ENCODE measurements around the gene CNPY4.

The CNPY4 gene

DNA sequence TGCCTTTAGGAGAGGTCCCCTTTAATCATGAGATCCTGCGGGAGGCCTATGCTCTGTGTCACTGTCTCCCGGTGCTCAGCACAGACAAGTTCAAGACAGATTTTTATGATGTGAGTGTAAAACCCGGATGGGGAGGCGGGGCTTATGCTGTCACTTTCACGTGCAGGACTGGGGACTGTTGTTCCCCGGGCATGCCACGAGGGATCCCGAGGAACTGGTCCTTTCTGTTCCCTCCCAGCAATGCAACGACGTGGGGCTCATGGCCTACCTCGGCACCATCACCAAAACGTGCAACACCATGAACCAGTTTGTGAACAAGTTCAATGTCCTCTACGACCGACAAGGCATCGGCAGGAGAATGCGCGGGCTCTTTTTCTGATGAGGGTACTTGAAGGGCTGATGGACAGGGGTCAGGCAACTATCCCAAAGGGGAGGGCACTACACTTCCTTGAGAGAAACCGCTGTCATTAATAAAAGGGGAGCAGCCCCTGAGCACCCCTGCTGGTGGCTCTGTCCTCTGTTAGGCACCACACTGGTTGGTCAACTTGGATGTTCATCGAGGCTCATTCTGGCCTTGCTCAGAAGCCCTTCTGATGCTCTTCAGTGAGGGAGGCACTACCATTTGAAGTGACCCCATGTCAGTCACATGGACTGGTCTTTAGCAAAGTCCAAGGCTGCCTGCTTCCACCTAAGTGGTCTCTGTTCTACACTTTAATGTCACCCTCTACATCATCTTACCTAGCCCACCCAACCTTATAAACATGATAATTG lies 27.8 kb upstream of the CNPY4 start:
- no peak for DNase-seq (ENCODE audit: low read depth in 1 of 2, low spot score in 1 of 2)

GRCh38 chr7:100093054-100093453 lies 26.4 kb upstream of the CNPY4 start:
- DNase-seq (ENCODE audit: low read depth in 1 of 2, low spot score in 1 of 2): no peak

GRCh38 chr7:100093498-100093897 lies 25.9 kb upstream of the CNPY4 start:
- no peak for DNase-seq (ENCODE audit: low read depth in 1 of 2, low spot score in 1 of 2)

GRCh38 chr7:100093925-100094486 lies 25.4 kb upstream of the CNPY4 start:
- DNase-seq (ENCODE audit: low read depth in 1 of 2, low spot score in 1 of 2): no peak

- DNase-seq (ENCODE audit: low read depth in 1 of 2, low spot score in 1 of 2): no peak
These were observed 24.1 kb upstream of the CNPY4 start for GRCh38 chr7:100095289-100095688.

DNA sequence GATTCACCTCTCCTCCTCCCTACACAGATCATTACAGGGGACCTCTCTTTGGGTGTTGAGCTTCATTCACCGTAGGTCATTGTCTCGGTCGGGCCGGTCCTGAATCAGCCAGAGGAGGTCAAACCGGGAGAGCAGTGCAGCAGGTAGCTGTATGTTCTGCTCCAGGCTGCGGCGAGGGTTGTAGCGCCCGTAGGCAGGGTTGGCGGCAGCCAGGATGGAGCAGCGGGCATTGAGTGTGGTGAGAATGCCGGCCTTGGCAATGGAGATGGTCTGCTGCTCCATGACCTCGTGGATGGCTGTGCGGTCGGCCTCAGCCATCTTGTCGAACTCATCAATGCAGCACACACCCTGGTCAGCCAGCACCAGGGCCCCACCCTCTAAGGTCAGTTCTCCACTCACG lies 23.7 kb upstream of the CNPY4 start:
- DNase-seq (ENCODE audit: low read depth in 1 of 2, low spot score in 1 of 2): no peak

DNA sequence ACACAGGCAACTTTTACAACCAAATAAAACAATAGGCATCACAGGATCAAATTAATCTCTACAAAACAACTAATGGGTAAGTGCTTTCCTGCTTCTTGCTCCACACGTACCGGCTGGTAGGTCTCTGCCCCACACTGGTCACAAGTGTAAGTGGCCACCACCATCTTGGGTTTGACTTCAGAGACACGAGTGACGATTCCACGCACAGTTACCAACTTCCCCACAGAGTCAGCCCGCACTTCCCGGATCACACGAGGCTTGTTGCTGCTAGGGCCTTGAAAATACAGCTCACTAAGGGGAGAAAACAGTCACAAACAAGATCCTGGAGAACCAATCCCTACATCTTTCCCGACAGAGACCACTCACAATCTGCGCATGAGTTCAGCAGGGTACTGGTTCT lies 20.5 kb upstream of the CNPY4 start:
- DNase-seq (ENCODE audit: low read depth in 1 of 2, low spot score in 1 of 2): no peak

DNA sequence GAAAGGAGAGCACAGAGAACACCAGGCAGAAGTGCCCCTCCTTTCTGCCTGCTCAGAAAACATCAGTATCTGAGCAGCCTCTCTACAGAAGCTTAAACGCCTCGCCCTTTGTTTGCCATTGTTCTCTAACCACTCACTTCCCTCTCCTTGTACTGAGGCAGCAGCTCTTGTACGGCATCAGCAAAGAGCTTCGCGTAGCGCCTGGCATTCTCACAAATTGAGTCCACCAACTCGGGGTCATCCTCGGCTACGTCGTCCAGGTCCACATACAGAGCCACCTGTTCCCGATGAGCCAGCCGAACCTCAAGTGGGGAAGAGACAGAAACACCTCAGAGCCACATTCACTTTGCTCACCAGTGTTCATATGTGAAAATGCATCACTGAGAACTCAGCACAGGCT lies 20.0 kb upstream of the CNPY4 start:
- DNase-seq (ENCODE audit: low read depth in 1 of 2, low spot score in 1 of 2): no peak

- peak; percentile 64 to 80 for DNase-seq (ENCODE audit: low read depth in 1 of 2, low spot score in 1 of 2)
These were observed 18.9 kb upstream of the CNPY4 start for GRCh38 chr7:100100420-100101015.

DNA sequence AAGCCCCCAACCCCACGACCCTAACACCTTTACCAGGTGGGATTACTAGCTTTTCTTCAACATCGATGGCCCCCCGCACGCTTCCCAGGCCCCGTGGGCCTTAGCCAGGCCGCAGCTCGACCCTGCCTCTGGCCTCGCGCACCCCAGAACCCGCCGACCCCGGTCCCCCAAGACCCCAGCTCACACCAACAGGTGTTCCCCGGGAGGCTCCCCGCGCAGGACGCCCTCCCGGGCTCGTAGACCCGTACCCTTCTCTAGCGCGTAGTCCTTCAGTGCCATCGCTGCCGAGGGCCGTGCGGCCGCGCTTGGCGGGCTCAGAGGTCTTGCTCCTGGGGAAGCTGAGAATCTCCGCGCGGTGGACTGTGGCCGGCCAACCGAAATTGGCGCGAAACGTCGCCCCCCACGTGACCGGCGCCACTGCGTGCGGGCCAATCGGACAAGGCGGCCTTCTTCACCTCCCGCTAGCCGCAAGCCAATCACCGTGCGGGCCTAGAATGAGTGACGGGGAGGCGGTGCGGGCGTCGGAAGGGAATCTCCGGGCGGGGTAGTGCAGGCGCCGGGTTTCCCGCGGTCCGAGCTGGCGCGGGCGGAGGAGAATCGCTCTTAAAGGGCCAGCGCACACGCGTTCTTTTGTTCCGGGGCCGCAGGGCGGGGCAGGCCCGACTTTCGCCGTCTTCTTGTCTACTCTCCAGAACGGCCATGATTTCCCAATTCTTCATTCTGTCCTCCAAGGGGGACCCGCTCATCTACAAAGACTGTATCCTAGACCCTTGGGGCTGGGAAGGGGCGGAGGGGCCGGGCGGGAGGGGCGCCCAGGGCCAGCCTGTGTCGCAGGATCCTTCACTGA lies 18.2 kb upstream of the CNPY4 start, which contains the start of the genes AP4M1 and MCM7:
AP4M1 (plus strand) TSS at position 628 of the 847 bp plus-strand sequence; CDS start at position 700, 72 bp downstream.
MCM7 (minus strand) TSS at position 382 of the 847 bp plus-strand sequence; CDS start at position 279, 103 bp downstream.
- peak; percentile 90 to 95 for DNase-seq (ENCODE audit: low read depth in 1 of 2, low spot score in 1 of 2)

GRCh38 chr7:100102950-100103840 lies 16.2 kb upstream of the CNPY4 start:
- DNase-seq (ENCODE audit: low read depth in 1 of 2, low spot score in 1 of 2): no peak

DNA sequence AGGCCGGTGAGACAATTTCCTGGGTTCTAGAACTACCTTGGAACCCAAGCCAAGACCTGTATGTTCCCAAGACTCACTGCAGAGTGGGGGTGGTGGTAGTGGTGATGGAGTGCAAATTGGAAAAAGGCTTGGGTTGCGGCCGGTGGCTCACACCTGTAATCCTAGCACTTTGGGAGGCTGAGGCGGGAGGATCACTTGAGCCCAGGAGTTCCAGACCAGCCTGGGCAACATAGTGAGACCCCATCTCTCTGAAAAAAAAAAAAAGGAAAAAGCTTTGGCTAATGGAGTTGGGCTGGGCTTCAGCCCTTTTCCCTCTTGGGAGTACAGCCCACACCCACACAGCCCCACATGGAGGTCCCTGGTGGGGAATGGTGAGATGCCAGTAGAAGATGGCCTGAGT lies 13.9 kb upstream of the CNPY4 start:
- no peak for DNase-seq (ENCODE audit: low read depth in 1 of 2, low spot score in 1 of 2)

GRCh38 chr7:100106633-100107032 lies 12.8 kb upstream of the CNPY4 start:
- no peak for DNase-seq (ENCODE audit: low read depth in 1 of 2, low spot score in 1 of 2)

GRCh38 chr7:100107125-100107737 lies 12.2 kb upstream of the CNPY4 start:
- DNase-seq (ENCODE audit: low read depth in 1 of 2, low spot score in 1 of 2): no peak

DNA sequence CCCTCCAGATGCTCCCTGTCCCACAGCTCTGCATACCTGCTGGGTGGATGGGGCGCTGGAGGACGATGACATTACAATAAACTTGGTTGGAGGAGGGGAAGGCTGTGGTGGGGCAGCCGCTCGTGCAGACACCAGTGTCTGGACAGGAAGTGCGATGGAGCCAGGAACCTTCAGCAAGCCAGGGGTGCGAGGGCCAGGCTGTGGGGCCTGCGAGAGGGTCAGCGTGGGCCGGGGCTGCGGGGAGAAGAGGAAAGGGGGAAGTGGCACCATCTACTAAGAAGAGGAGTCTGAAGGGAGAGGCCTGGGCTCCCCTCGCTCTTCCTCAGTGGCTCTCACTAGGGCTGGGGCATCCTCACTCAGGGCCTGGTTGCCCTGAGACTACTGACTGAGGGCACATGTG lies 11.5 kb upstream of the CNPY4 start:
- DNase-seq (ENCODE audit: low read depth in 1 of 2, low spot score in 1 of 2): no peak

DNA sequence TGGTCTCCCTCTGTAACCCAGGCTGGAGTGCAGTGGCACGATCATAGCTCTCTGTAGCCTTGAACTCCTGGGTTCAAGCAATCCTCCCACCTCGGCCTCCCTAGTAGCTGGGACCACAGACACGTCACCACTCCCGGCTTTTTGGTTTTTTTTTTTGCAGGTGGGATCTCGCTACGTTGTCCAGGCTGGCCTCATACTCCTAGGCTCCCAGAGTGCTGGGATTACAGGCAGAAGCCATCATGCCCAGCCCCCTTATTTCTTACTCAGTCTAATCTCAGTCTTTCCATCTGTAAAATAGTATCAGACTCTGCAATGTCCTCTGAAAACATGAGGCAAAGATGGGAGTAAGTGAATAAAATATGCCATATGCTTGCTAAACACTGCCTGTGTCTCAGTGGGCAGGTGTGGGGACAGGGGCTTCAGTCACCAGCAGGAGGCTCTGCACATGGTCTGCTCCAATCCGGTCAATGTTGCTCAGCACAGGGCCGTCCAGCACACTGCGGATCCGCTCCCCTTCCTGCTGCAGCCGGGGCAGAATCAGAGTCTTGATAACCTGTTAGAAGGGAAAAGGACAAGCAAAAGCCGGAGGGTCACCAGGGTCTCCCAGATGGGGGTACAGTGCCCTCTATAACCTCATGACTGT lies 9.8 kb upstream of the CNPY4 start:
- DNase-seq (ENCODE audit: low read depth in 1 of 2, low spot score in 1 of 2): no peak

DNA sequence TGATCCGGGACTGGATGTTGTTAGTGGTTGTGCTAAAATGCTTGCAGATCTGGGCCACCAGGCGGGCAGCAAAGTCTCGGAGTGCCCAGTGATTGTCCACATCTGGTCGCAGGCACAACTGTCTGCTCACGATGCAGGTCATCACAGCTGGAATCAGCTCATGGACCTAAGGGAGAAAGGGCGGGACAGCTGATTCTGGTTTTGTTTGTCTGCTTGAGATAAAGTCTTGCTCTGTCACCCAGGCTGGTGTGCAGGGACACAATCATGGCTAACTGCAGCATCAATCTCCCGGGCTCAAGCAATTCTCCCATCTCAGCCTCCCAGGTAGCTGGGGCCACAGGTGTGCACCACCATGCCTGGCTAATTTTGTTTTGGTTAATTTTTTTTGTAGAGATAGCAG lies 8.3 kb upstream of the CNPY4 start:
- no peak for DNase-seq (ENCODE audit: low read depth in 1 of 2, low spot score in 1 of 2)

DNA sequence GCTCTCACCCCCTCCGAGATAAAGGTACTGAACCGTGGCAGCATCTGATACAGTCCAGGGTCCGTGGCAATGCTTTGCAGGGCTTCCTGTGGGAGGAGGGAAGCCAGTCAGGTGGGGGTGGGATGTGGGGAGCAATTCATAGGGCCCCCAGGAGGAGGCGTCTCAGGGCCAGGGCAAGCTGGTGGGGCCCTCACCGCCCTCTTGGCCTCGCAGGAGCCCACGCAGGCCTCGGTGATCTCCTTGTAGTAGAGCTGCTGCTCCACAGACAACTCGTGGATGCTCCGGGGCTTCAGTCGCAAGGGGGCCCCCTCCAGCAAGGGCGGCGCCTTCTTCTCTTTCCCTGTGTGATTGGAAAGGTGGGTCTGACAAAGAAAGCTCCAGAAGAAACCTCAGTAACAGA lies 7.5 kb upstream of the CNPY4 start:
- no peak for DNase-seq (ENCODE audit: low read depth in 1 of 2, low spot score in 1 of 2)

DNA sequence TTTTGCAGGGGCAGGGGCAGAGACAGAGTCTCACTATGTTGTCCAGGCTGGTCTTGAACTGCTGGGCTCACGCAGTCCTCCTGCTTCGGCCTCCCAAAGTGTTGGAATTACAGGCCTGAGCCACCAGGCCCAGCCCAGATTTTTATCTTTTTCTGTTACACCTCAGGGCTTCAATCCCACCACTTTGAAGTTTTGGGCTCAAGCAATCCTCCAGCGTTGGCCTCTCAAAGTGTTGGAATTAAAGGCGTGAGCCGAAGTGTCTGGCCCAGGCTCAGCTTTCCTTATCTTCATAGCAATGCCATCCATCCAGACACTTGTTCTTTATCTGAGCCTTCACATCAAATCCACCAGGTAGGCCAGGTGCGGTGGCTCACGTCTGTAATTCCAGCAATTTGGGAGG lies 4.4 kb upstream of the CNPY4 start:
- no peak for DNase-seq (ENCODE audit: low read depth in 1 of 2, low spot score in 1 of 2)

Data from activated T-helper 1 cell treated with anti-CD3 and anti-CD28 coated beads, Interleukin-2, amount 50 U/mL, for 16 hours (primary cell).